NCI-H2227 treated with DMSO at 0.1 percent for 48 hours (cell line): ENCODE results near the gene RTEL1.
"Not testable (repeated sequence)": the region's sequence is repeated elsewhere in the genome, so short reads cannot be mapped to it uniquely, and the experiment has no call there.

ENCODE experiments used
- DNase-seq: peaks from one replicate; lab custom pipeline; 2025; lab: John Stamatoyannopoulos, UW

RTEL1 gene

DNA sequence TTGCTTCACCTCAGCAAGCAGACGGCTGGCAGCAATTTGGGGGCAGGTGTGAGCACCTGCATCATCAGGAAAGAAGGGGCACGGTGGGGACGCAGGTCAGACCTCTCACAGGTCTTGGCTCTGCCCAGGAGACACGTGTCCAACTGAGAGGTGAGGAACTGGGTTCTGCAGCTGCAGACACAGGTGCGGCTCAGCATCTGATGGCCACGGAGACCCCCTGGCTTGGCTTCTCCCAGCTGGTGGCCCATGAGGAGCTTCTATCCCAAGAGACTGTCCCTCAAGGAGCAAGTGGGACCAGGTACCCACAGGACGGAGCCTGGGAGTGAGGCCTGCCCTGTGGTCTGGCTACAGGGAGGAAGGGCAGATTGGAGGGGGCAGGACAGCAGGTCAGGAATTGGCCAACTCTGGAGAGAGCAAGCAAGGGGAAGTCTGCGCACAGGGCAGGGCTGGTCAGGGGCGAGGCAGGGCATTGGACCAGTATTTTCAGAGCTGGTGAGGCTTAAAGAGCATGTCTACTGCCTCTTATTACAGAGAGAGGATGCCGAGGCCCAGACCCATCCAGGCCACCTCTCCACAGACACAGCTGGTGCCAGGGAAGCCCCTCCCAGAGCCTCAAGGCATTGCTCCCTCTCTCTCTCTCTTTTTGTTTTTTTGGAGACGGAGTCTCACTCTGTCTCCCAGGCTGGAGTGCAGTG lies 9.1 kb upstream of the RTEL1 start:
- DNase-seq: no peak

DNA sequence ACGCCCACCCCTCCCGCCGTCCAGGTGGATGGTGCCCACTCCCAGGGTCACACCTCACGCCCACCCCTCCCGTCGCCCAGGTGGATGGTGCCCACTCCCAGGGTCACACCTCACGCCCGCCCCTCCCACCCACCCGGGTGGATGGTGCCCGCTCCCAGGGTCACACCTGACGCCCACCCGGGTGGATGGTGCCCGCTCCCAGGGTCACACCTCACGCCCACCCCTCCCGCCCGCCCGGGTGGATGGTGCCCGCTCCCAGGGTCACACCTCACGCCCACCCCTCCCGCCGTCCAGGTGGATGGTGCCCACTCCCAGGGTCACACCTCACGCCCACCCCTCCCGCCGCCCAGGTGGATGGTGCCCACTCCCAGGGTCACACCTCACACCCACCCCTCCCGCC lies 7.6 kb upstream of the RTEL1 start:
- not testable (repeated sequence) for DNase-seq

DNA sequence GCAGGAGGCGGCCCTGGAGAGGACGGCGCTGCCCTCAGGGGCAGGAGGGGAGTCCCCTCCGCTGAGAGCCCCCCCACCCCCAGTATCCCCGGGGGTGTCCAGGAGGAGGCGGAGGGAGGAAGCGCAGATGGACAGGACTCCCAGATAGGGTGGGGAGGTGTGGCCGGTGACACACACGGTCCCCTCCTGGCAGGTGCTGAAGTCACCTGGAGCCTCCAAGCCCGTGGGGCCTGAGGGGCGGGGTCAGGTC lies 6.2 kb upstream of the RTEL1 start:
- no peak for DNase-seq

DNA sequence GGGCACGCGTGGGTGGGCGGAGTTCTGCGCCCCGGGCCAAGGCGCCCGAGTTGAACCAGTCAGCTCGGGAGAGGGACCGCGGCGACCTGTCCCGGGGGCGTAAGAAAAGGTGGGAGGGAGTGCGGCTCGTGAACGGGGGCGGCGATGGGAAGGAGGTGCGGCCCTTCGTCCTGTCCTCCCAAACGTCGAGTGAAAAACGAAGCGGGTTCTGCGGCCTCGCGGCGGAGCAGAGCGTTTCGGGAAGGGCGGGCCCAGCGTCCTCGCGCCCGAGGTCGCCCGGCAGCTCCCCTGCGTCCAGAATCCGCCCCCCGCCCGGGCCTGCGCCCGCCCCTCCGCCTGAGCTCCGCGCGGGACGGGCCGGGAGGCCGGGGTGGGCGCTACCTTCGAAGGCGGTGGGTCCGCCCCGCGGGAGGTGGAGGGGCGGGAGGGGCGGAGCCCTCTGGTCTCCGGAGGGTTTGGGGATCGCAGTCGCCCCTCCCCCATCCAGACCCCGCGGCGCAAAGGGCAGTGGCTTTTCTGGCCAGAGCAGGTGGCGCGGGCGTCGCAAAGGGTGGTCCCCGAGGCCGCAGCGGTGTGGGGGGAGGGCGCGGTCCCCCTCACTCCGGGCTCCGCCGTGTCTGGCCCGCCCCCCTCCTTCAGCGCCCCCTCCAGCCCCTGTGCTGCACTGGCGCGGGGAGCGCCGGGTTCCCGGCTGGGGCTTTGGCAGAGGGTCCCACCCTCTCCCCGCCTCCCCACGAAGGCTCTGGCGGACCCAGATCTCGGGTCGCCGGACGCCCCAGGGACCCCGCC lies 5.7 kb upstream of the RTEL1 start:
- DNase-seq: peak; percentile 44

DNA sequence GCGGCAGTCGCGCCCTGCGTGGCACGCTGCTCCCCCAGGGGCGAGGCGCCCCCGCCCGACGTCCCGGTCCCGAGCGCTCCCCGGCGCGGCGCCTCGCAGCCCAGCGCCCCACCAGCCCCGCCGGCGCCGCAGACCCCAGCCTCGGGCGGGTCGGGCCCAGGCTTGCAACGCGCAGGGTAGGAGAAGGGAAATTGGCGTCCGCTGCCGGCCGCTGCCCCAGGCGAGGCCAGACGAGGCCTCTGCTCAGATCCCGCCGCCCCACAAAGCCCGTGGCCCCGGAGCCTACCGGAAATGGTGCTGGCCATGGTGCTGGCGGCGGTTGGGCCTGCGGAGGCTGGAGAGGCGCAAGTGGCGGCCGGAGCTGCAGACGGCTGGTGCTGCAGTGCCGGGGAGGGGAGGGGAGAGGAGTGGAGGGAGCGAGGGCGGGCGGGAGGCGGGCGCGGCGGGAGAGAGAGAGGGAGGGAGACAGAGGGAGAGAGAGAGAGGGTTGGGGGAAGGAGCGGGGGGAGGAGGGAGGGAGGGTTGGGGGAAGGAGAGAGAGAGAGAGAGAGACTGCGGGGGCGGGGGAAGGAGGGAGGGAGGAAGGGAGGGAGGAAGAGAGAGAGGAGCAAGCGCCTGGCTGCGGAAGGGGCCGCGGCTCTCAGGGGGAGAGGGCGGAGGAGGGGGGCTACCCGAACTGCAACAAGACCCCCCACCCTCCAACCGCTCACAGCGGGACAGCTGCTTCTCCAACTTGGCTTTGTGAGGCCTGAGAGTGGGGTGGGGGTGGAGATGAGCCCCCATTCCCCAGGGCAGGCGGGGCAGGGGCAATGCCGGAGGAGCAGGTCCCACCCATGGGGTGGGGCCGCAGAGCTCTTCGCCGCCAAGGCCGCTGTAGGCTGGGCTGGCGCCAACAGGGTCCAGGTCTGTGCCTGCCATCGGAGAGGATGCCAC lies 4.8 kb upstream of the RTEL1 start, which contains the start of gene STMN3:
STMN3 (minus strand) TSS at position 384 of the 933 bp plus-strand sequence; CDS start at position 305, 79 bp downstream.
- DNase-seq: peak; percentile 96

DNA sequence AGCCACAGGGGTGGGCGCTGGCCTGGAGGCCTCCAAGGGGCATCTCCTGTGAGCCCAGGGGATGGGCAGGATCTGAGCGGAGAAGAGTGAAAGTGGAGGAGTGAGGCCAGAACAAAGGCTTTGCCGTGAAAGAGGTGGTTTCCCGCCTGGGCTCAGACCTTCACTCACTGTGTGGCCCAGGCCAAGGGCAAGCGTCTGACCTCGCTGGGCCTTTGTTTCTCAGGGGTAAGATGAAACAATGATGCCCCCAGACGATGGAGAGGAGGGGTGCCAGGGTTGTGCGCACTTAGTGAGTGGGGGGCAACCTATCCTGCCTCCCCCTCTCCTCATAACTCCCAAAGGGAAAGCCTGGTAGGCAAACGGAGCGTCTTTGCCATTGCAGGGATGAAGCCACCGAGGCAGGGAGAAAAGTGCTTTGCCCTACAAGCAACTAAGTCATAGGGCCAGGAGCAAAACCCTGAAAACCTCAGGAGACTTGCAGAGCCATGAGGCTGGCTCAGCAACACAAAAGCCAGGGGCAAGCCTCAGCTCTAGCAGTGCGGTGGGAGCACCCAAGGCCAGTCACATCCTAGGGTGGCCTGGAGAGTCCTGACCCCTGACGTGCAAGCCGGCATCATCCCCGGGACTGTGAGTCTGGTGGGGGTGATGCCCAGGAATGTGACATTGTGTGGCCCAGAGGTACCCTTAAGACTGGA lies 4.0 kb upstream of the RTEL1 start:
- no peak for DNase-seq

DNA sequence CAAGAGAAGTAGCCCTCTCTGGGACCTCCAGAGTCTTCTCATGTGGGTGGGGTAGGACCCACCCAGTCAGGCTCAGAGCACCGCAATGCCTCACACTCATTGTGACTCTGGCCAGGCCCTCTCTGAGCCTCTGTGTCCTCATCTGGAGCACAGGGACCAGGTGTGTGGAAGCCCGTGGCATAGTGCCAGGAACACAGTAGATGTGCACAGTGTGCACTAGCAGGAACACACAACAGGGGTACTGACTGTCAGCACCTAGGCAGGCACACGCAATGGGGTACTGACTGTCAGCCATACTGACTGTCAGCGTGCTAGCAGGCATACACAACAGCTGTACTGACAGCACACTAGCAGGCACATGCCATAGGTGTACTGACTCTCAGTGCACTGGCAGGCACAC lies 2.9 kb upstream of the RTEL1 start:
- no peak for DNase-seq

DNA sequence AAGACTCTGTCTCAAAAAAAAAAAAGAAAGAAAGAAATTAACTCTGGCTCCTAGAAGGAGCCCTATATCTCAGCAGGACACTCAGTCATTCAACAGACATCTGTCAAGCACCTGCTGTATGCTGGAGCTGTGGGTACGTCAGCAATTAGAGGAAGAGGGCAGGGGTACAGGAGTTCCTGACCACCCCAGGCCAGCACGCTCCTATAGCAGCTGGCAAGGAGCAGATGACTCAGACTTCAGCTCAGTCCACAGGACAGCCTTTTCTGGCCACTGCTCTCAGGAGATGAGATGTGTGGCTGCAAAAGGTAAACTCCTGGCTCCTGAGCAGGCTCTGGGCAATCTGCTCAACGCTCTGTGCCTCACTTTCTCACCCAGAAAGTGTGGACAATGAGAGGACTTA lies 1.7 kb upstream of the RTEL1 start:
- no peak for DNase-seq

DNA sequence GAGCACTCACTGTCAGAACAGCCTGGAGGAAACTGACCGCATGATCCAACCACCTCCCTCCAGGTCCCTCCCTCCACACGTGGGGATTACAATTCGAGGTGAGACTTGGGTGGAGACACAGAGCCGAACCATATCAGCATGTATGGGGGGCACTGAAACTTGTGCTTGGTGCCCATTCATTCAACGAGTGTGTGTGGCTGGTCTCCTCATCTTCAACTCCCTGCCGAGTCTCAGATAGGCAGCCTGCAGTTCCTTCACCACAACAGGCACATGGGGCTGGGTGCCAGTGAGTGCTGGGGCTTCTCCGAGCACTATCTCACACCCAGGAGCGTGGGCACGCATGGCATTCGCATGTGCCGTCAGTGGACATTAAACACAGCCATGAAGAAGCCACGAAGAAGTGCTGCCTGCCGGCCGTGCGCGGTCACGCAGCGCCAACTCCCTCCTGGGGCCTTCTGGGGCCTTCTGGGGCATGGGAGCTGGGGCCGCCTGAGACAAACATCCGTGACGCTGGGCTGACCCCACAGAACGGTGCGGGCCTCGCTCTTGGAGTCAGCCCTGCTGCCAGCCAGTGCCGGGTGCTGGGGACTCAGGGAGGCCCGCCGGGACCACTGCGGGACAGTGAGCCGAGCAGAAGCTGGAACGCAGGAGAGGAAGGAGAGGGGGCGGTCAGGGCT lies 714 bp upstream of the RTEL1 start:
- DNase-seq: no peak

DNA sequence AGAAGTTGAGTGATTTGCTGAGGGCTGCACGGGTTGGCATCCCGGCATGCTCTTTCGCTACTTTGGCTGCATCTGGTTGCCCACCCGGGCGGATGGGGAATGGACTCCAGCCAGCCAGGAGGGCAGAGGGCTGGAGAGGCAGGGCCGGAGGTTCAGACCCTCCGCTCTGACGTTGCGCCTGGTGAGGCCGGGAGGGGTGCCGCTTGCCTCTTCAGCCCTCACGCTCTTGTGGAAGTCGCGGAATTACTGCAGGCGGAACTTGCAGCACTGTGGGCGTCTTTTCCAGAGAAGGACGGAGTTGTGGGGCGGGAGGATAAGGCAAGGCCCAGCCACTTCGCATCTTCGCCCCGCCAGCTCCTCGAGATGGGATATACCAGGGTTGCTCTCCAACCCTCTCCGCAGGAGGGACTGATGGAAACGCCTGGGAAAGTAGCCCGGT lies 656 bp downstream of the RTEL1 start:
- DNase-seq: no peak

DNA sequence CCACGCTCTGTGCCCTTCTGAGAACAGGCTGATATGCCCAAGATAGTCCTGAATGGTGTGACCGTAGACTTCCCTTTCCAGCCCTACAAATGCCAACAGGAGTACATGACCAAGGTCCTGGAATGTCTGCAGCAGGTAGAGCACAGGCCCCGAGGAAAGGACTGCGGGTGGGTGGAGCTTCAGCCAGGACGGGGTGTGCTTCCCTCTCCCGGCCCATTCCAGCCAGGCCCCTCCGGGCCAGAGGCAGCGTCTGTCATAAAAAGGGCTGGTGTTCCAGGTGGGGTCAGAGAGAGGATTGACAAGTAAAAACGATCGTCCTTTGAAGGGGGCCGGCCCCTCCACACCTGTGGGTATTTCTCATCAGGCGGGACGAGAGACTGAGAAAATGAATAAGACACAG lies 1.3 kb downstream of the RTEL1 start:
- DNase-seq: no peak

DNA sequence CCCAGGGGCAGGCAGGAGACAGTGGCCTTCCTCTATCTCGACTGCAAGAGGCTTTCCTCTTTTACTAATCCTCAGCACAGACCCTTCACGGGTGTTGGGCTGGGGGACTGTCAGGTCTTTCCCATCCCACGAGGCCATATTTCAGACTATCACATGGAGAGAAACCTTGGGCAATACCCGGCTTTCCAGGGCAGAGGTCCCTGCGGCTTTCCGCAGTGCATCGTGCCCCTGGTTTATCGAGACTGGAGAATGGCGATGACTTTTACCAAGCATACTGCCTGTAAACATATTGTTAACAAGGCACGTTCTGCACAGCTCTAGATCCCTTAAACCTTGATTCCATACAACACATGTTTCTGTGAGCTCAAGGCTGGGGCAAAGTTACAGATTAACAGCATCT lies 2.1 kb downstream of the RTEL1 start:
- not testable (repeated sequence) for DNase-seq

DNA sequence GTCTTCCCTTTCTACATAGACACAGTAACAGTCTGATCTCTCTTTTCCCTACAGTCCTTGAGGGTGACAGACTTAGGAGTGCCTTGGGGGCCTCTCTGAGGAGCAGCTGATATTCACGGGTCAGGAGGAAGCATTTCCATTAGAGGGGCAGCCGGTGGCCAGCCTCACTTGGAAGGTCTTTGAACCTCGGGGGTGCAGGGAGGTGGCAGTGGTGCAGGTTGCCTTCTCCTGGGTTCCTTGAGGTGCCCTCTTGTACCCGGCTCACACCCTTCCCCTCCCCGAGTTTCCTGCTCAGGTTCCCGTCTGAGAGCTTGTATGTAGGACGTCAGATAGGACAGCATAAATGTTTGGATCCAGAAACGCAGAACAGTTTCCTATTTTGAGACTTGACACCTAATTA lies 2.5 kb downstream of the RTEL1 start:
- DNase-seq: no peak

DNA sequence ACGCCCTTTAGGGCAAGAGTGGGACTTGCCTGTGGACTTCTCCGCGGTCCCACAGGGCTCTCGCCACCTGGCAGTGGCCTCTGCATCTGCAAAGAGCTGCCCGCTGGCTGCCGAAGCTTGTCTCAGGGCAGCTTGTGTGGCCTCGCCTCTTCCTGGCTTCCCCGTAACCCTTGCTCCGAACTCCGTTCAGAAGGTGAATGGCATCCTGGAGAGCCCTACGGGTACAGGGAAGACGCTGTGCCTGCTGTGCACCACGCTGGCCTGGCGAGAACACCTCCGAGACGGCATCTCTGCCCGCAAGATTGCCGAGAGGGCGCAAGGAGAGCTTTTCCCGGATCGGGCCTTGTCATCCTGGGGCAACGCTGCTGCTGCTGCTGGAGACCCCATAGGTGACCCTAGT lies 3.0 kb downstream of the RTEL1 start:
- DNase-seq: no peak

DNA sequence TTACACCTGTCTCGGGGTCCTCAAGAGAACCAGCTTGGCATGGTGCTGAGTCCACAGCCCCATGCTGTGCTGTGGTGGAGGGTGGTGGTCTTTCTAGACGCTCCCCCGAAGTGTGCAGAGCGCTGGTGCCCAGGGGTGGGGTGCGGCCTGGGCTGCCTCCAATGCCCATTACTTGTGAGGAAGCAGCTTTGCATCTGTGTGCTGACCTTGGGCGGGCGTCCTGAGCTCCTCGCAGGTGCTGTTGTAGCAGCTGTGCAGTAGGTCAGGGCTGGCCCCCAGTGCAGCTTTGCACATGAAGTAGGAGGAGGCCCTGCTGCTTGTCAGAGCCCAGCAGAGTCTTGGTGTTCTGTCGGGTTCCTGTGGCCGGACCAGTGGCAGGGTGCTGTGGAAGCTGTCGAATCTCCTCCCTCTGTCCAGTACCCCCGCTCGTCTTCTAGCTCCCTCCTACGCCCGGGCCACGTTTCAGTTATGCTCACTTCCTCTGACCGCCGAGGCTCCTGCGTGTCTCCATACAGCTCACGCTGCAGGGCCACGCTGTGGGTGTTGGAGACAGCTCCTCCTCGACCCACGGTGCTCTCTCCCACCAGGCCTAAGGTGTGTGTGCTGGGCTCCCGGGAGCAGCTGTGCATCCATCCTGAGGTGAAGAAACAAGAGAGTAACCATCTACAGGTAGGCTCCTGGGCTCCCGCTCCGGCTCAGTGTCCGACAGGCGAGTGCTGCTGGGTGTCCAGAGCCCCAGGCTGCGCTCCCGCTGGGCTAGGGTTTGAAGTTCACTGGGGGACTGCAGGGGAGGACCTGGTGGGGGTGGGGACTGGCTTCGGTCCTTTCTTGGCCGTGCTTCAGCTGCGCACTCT lies 4.1 kb downstream of the RTEL1 start:
- no peak for DNase-seq

DNA sequence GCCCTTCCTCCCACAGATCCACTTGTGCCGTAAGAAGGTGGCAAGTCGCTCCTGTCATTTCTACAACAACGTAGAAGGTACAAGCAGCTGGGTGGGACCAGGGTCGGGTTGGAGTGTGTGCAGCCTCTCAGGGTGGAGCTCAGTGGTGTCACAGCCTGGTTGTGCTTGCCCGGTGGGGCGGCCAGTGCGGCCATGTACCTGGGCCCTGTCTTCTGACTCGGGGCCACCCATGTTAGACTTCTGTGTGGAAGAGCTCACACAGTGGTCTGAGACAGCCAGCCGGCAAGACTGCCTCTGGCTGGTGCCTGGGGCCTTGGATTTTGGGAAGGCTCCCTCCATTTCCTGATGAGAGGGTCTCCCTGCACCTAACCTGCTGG lies 4.7 kb downstream of the RTEL1 start:
- no peak for DNase-seq

DNA sequence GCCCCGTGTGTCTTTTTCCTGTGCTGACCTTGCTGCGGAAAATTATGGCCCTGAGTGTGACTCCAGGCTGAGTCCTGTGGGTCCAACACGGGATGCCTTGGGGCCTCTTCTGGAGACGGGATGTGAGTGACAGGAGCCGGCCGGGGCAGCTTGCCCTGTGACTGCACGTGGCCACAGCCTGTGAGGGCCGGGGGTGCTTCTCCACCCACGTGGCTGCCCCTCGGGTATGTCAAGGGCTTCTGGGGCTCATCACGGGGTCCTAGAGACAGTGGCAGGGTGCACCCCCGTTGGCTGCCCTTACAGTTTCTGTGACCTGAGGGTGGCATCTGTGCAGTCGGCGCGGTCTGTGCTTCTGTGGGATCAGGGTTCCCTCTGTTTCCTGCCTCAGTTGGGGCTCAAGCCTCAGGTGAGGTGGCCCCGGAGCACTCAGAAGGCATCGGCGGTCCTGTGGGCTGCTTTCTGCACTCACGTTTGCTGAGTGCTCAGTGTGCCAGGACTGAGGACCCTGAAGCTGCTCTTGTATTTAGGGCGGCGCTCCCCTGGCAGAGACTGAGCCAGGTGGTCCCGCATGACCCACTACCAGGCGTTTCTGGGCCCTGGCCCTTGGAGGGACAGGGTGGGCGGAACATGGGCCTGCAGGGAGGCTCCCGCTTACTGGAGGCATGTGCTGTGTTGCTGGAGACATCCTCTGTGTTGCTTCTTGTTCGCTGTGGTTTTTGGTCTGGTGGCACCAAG lies 5.4 kb downstream of the RTEL1 start:
- DNase-seq: no peak

DNA sequence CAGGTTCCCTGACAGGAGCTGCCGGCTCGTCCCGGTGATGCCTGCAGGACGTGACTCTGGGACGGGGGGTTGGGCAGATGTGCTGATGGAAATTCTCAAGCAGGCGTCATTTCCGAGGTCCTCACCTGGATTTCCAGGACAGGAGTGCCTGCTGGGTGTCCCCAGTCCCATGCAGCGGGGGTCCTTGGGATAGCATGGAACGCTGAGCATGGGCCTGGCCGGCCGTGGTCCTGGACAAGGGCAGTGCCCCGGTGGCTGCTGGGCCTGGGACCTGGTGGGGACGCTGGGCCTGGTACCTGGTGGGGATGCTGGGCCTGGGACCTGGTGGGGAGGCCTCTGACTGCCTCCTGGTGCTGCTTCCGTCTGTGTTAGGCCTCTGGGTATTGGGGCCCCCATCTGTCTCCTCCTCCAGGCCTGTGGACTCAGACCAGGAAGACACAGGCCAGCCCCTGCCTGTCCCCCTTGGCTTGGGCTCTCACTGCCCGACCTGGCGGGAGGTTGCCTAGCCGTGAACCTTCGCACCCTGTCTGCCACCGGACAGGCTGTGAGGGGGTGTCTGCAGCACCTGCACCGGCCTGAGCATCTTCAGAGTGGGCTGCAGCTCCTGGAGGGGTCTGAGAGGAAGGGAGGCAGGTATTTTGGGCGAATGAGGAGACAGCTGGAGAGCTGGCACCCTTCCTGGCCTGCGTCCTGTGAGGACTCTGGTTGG lies 6.2 kb downstream of the RTEL1 start:
- no peak for DNase-seq

DNA sequence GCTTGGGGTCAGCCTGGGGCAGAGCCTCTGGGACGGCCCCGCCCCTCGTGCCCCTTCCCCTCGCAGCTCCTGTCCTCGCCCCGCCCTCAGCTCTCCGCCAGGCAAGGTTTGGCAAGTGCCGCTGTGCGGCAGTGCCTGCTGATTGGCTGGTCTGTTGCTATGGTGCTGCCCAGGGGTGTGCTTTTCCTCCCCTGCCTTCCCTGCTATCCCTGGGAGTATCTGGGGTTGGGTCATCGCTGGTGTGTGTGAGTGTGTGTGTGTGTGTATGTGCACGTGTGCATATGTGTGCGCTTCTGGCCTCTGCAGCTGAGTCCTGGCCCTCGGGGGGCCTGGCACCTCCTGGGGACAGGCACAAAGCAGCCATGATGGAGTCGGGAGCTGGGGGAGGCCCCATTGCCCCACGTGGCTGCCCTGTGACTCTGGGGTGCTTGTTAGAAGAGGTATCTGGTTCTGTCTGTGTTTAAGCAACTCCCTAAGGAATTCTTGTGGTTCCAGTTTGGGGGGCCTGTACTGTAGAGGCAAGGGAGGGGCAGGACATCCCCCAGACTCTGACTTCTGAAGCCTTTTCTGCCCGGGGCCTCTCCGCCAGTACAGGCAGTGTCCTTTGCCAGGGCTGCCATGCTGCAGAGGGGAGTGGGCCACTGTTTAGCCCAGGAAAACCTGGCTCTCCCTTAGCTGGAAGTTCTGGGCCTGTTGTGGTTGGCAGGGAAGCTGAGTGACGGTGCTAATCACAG lies 6.9 kb downstream of the RTEL1 start:
- DNase-seq: peak; percentile 86
